Right cardiac atrium (tissue), 5 donors: Measurements from ENCODE around the gene RFTN1. TPM values are rescaled to one million over a fixed set of nuclear protein-coding genes. Genes with fewer than 3 reads are reported as not detected.

Source experiments
- ATAC-seq, 2 donors: fragments of 200-7000 bp; cut with Tn5 transposase; one replicate each; pipeline versions ENCODE4 v1.8.0 to v1.9.1; 2020; ENCODE audit warnings: moderate library complexity in 2 of 2, mild to moderate bottlenecking in 1 of 2
- DNase-seq, 3 donors: peaks; one replicate each; pipeline ENCODE4 v3.0.0-alpha.2; 2020
- H3K27ac ChIP-seq: one replicate; pipeline ENCODE4 v1.5.1; 2013; ENCODE audit warnings: mild to moderate bottlenecking, low read length, control low read depth, moderate library complexity
- H3K27me3 ChIP-seq: one replicate; pipeline ENCODE4 v1.6.1; 2013; ENCODE audit not compliant: control insufficient read depth, insufficient read depth
- H3K4me1 ChIP-seq: one replicate; pipeline ENCODE4 v1.6.1; 2013; ENCODE audit warnings: low read length; ENCODE audit not compliant: control insufficient read depth, insufficient read depth
- H3K4me3 ChIP-seq: one replicate; pipeline ENCODE4 v1.5.1; 2013; ENCODE audit warnings: low read length, control low read depth
- H3K9me3 ChIP-seq: one replicate; pipeline ENCODE4 v1.6.1; 2013; ENCODE audit warnings: low read length; ENCODE audit not compliant: control insufficient read depth
- WGBS: extraction: QIAGEN DNeasy Blood & Tissue Kit; methylation state at CpG from one replicate; pipeline ENCODE4 v1.1.7; 2013; 5-methylcytosine and 5-hydroxymethylcytosine counted together
- intact Hi-C, 4 donors: fragments of 100-400 bp; cut with DNase I; formaldehyde crosslinking; loops; one replicate each; pipeline versions ENCODE4 v1.11.0 to v1.14.0; 2022 to 2023
- polyA plus RNA-seq: library from polyadenylated mRNA; stranded (reverse); fragments of 200-250 nt; gene quantifications from one replicate; pipeline ENCODE4 v1.2.3, GENCODE V29; 2013
- total RNA-seq, 4 donors: library from RNA; stranded (reverse); fragmentation: NEBNext Ultra II Directional; extraction: Animal tissue kit (Norgen Biotek cat#: 25700); gene quantifications; one replicate each; pipeline ENCODE4 v1.2.1, GENCODE V29; 2021
- donor health status: healthy with polysubstance abuse.
- donor health status: DM: no; HTN: yes; CAD: no.
- donor health status: DM: no; HTN: no; CAD: no.
- donor health status: DM: no; HTN: yes; CAD: no; lungs with severe emphysema.
- donor health status: DM: yes; HTN: yes; CAD: no.

RFTN1 gene
- total and polyA plus RNA-seq, 5 donors, result 17.9 to 23.6 (median 21.2) TPM

DNA sequence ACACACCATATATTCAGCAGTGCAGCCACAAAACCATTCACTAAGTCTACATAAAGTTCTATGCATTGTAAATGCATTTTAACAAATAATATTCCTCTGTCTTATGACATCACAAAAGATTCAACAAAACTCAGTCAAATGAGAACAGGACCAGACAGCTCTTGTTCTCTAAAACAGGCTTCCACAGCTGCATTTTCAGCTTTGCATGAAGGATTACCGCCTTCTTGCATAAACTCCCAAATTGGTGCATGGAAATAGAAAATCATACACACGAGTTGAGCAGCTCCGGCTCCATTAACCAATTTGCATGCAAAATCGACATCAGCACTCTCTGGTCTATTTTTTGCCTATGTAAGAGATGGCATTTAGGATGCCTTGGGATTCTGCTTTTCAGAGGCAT lies 66.4 kb downstream of the RFTN1 start:
- WGBS, result 90% methylated on average over 4 of the region's 4 CpGs
- Histone ChIP-seq H3K4me3 (no peak overlapping the region), H3K27me3 (no peaks in the 10 kb centered on the region), H3K9me3 (no peaks in the 10 kb centered on the region), H3K4me1 (peaks cover 5% of the 10 kb centered on the region), H3K27ac (no peak overlapping the region)
- ATAC-seq, result no peak
- intact Hi-C loops, result no loop called here
- no peak for DNase-seq

DNA sequence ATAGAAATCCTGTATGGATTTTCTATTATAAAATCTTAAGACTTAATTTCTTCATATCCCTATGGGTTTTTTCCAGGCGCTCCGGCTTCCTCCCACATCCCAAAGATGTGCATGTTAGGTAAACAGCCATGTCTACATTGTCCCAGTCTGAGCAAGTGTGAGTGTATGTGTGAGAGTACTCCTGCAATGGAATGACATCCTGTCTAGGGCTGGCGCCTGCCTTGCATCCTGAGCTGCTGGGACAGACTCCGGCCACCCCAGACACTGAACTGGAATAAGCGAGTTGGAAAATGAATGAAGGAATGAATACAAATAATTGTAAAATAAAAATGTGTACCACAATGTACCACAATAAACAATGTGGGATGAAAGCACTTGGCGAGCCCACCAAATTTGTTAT lies 69.2 kb downstream of the RFTN1 start:
- DNase-seq, result peak in 1 of 3 donors; percentile 30
- H3K27ac ChIP-seq, result no peak overlapping the region
- H3K27me3 ChIP-seq, result no peaks in the 10 kb centered on the region
- WGBS, result 77% methylated on average over 6 of the region's 6 CpGs
- H3K4me3 ChIP-seq, result no peak overlapping the region
- intact Hi-C loops, result no loop called here
- peaks cover 11% of the 10 kb centered on the region for H3K4me1 ChIP-seq
- no peaks in the 10 kb centered on the region for H3K9me3 ChIP-seq
- no peak for ATAC-seq

DNA sequence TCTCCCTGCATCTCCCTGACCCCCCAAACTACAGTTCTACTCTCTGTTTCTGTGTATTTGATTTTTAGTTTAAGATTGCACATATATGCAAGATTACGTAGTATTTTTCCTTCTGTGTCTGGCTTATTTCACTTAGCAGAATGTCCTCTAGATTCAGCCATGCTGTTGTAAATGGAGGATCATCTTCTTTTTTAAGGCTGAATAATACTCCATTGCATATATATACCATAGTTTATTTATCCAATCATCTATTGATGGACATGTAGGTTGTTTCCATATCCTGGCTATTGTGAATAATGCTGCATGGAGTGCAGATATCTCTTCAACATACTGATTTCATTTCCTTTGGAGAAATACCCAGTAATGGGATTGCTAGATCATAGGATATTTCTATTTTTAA lies 70.8 kb downstream of the RFTN1 start:
- no peaks in the 10 kb centered on the region for H3K9me3 ChIP-seq
- H3K4me3 ChIP-seq, result no peak overlapping the region
- no peak for ATAC-seq
- 92% methylated on average over 1 of the region's 1 CpG for WGBS
- H3K27me3 ChIP-seq, result no peaks in the 10 kb centered on the region
- DNase-seq, result no peak
- intact Hi-C loops, result no loop called here
- H3K4me1 ChIP-seq, result peaks cover 11% of the 10 kb centered on the region
- no peak overlapping the region for H3K27ac ChIP-seq

DNA sequence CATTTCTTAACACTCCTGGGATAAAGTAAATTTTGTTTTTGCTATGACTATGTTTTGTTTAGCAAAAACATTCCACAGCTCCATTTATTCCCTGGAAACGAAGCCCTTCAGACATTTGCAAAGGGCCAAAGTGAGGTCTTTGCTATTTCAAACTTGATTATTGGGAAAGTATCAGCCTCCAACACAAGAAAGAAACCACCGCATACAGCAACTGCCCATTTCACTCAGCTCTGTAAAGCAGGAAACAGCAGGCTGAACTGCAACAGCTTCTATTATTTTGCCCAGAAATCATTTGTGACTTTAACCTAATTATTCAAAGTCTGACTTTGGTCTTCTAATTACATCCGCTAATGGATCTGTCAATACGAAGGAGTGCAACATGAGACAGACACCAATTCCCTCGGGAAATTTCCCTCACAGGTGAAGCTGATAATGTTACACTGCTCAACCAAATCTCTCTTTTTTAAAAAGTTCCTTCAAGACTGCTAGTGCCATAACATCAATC lies 72.1 kb downstream of the RFTN1 start:
- Histone ChIP-seq H3K27me3 (no peaks in the 10 kb centered on the region), H3K4me1 (peaks cover 14% of the 10 kb centered on the region), H3K9me3 (no peaks in the 10 kb centered on the region), H3K4me3 (no peak overlapping the region), H3K27ac (no peak overlapping the region)
- WGBS, result 46% methylated on average over 5 of the region's 5 CpGs
- ATAC-seq, result no peak
- intact Hi-C loops, result no loop called here
- DNase-seq, result no peak

DNA sequence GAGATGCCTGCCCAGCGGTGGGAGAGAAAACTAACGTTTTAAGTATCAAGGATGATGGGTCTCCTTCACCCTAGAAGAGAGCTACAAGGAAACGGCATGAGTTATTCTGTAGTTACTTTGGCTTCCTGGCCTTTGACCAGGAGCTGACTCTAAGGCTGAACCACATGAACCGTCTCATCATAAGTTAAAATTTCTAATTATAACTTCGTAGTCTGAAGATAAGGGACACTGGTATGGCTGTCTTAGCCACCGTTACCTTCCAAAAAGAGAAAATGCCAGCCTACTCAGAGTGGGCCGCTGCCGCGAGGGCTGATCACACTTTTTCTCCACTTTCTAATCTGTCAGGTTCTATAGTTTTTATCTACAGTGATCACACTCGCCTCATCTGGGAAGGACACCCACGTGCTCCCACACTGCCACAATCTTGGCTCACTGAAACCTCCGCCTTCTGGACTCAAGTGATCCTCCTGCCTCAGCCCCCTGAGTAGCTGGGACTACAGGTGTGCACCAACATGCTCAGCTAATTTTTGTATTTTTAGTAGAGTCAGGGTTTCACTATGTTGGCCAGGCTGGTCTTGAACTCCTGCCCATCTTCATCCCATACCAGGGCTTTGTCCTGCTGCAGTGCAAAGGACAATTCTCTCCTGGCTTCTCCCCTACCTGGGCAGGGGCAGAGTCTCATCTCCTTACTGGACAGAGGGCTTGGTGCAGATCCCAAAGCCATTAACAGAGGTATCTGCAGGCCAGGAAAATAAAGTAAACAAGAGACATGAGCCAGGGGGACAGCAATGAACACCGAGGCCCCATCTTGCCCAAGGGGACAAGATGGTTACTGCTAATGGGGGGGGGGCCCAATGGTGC lies 73.4 kb downstream of the RFTN1 start:
- Histone ChIP-seq H3K4me3 (no peak overlapping the region), H3K4me1 (peaks cover 14% of the 10 kb centered on the region), H3K27ac (peak overlapping the region; percentile 86), H3K9me3 (no peaks in the 10 kb centered on the region), H3K27me3 (no peaks in the 10 kb centered on the region)
- ATAC-seq, result peak; percentile 12 to 38
- intact Hi-C loops, result no loop called here
- no peak for DNase-seq
- 56% methylated on average over 13 of the region's 13 CpGs for WGBS

DNA sequence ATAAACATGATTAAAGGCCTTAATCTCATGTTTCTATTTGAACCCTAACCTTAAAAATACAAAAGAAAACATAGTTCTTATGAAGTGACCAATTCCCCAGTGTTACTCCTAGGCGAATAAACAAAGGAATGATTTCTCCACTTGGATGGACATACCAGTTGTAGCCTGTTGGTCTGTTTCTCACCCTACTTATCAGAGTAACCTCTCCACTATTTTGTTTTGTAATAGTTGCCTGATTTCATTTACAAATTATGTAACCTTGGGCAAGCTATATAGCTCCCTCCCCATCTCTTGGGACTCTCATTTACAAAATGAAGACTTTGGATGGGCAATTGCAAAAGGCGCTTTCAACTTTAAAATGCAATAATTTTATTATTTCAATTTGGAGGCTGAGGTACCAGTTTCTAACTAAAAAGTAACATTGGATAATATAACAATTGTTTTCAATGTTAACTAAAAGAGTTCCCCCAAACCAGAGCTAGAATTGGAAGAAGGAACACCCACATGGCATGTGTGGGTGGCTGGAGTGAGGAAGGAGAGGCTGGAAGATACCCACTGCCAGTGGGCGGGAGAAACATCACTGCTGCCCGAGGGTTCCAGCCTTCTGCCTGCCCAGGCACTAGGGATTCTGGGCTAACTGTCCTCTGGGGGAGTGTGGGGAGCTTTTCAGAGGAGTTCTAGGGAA lies 74.2 kb downstream of the RFTN1 start:
- intact Hi-C loops, result no loop called here
- H3K4me1 ChIP-seq, result peaks cover 14% of the 10 kb centered on the region
- 67% methylated on average over 4 of the region's 4 CpGs for WGBS

DNA sequence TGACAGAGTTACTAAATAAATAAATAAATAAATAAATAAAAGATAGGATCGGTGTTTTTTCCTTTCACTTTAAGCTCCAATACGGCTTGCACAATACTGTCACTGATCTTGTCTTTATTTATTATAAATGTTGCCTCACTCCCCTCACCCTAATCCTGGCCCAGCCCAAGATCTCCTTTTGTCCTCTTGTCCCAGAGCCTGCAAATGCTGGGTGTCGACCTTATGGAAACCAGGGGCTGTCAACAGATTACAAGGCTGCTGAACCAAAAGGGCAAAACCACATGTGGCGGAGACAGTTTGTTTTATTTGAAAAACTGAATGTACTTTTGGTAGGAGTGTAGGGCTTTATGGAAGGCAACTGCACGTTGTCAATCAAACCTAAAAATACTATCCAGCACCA lies 75.9 kb downstream of the RFTN1 start:
- Histone ChIP-seq H3K4me3 (no peak overlapping the region), H3K27me3 (no peaks in the 10 kb centered on the region), H3K9me3 (no peaks in the 10 kb centered on the region), H3K27ac (no peak overlapping the region), H3K4me1 (peaks cover 14% of the 10 kb centered on the region)
- DNase-seq, result peak in 1 of 3 donors; percentile 70
- peak; percentile 43 to 66 for ATAC-seq
- 63% methylated on average over 5 of the region's 5 CpGs for WGBS
- intact Hi-C loops, result no loop called here

More for the DNA sequence above, 74.2 kb downstream of the RFTN1 start:
- peak in 2 of 3 donors; percentile 55 to 60 for DNase-seq
- Histone ChIP-seq H3K4me3 (no peak overlapping the region), H3K27ac (peak overlapping the region; percentile 86), H3K27me3 (no peaks in the 10 kb centered on the region), H3K9me3 (no peaks in the 10 kb centered on the region)
- peak; percentile 76 to 85 for ATAC-seq

DNA sequence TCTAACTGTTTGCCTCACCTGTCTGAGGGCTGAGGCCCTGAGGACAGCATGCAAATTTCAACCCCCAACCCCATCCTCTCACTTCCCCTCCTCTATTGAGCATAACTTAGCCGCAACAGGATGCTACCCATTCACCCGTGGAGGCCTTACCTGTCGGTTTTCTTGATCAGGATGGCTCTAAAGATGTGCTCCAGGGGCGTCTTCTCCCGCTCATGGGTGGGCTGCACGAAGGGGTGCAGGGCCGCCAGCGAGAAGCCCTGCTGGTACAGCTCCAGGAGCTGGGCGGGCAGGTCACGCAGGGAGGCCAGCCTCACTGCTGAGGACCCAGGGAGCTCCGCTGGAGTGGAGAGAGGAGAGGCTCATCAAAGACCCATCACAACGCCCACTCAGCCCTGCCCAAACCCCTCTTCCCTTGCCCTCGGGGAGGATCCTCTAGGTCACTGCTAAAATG lies 79.8 kb downstream of the RFTN1 start:
- Histone ChIP-seq H3K4me1 (peaks cover 9% of the 10 kb centered on the region), H3K27me3 (no peaks in the 10 kb centered on the region), H3K27ac (no peak overlapping the region), H3K4me3 (no peak overlapping the region), H3K9me3 (no peaks in the 10 kb centered on the region)
- ATAC-seq (no peak), DNase-seq (peak in 1 of 3 donors; percentile 35)
- intact Hi-C loops, result no loop called here
- WGBS, result 93% methylated on average over 13 of the region's 13 CpGs

DNA sequence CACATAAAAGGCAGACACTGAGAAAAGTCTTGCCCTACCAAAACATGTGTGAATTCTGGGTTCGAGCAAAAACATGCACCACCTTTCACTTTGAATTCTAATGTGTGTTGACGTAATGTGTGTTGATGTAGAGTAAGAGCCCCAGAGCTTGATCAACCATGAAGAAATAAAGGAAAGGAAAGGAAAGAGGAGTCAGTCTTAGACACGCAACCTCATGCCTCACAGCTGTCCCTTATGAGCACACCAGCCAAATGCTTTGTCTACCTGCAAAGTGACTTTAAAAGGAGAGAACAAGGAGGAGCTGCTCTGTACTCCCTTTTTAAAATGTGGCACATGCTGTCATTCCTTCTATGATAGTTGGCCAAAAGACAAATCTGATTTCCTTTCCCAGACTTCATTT lies 80.8 kb downstream of the RFTN1 start:
- Histone ChIP-seq H3K27me3 (no peaks in the 10 kb centered on the region), H3K9me3 (no peaks in the 10 kb centered on the region), H3K4me1 (peaks cover 9% of the 10 kb centered on the region), H3K27ac (no peak overlapping the region), H3K4me3 (no peak overlapping the region)
- intact Hi-C loops, result no loop called here
- ATAC-seq (no peak), DNase-seq (no peak)
- WGBS, result 63% methylated on average over 3 of the region's 3 CpGs

DNA sequence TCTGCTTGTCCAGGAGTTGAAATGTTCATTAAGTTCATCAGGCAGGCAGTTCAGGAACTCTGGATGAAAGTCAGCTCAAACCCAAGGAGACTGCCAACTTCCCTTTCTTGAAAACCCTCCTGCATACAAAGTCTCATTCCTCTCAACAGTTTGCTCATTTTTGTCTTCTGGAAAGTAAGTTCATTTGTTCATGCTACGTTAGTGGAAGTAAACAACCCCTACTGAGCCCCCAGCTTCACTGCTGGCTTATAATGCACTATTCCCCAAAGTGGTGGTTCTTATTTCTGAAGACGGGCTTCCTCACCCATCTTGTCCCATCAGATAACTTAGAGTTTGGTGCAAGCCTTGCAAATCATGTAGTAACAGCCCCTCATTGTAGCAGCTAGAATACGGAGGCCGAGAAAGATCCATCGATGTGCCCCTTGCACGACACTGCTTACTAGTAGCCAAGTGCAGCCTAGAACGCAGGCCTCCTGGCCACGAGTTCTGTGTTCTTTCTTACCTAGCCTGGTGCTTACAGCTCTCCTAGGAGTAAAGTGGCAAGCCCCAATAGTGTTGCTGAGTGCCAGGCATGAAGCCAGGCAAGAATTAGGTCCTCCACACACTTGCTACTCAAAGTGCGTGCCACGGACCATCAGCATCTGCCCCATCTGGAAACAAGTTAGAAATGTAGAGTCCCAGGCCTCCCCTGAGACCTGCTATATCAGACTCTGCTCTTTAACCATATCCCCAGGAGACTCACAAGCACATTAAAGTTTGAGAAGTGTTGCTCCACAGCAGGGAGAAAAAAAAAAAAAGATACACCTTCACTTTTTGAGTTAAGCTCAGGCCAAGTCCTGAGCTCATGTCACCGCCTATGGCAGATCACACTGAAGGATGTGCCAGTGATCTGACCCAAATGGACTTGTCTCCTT lies 82.5 kb downstream of the RFTN1 start:
- H3K4me1 ChIP-seq, result peaks cover 13% of the 10 kb centered on the region
- intact Hi-C loops, result no loop called here
- no peak overlapping the region for H3K4me3 ChIP-seq
- ATAC-seq (no peak), DNase-seq (peak in 1 of 3 donors; percentile 22)
- H3K9me3 ChIP-seq, result no peaks in the 10 kb centered on the region
- no peak overlapping the region for H3K27ac ChIP-seq
- H3K27me3 ChIP-seq, result no peaks in the 10 kb centered on the region
- WGBS, result 87% methylated on average over 11 of the region's 11 CpGs
